ENCODE data around the gene CSPG4.

DNA sequence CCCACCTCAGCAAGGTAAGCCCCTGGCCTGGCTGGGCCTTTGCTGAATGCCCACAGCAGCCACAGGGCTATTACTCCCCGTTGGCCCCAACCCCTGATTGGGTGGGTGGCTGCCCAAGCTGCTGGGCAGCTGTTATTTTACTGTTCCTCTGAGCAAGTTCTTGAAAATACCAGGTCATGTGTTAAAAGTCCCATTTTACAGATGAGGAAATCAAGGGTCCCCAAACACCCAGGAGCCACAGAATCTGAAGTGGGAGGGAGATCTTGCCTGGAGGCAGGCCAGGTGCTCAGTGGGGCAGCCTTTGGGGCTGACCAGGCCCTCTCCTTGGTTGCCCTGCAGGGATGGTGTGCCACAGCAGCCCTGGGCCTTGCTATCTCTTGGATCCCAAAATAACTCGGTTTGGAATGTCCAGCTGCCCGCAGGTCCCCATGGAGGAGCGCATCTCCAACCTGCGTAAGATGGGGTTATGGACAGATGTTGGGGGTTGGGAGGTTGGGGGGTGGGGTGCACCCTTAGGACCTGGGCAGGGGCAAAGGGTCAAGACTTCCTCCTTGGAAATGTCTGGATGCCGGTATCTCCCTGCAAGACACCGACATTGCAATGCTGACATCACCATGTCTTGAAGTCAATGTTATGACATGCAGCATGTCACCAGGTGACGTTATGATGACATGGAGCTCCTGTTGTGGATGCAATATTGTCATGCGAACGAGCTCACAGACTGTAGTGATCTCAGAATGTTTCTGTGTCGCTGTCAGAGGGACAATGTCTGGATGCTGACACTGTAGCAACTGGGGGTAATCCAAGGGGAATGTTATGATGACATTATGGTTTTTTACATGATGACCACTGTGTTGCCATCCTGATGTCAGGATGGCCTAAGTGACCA lies 13.3 kb upstream of the CSPG4 start:
- TF ChIP-seq, protein P1, sequence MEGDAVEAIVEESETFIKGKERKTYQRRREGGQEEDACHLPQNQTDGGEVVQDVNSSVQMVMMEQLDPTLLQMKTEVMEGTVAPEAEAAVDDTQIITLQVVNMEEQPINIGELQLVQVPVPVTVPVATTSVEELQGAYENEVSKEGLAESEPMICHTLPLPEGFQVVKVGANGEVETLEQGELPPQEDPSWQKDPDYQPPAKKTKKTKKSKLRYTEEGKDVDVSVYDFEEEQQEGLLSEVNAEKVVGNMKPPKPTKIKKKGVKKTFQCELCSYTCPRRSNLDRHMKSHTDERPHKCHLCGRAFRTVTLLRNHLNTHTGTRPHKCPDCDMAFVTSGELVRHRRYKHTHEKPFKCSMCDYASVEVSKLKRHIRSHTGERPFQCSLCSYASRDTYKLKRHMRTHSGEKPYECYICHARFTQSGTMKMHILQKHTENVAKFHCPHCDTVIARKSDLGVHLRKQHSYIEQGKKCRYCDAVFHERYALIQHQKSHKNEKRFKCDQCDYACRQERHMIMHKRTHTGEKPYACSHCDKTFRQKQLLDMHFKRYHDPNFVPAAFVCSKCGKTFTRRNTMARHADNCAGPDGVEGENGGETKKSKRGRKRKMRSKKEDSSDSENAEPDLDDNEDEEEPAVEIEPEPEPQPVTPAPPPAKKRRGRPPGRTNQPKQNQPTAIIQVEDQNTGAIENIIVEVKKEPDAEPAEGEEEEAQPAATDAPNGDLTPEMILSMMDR (conservative IDR thresholded peaks at IDR 0.05; ENCODE audit: low read depth, low read length): no peak
- no peak for TF ChIP-seq MXI1 (IDR thresholded peaks at IDR 0.05; ENCODE audit: borderline replicate concordance, low read depth, low read length)

Measured in IMR-90 (cell line).